ENCODE measurements around the gene CSH1.

DNA sequence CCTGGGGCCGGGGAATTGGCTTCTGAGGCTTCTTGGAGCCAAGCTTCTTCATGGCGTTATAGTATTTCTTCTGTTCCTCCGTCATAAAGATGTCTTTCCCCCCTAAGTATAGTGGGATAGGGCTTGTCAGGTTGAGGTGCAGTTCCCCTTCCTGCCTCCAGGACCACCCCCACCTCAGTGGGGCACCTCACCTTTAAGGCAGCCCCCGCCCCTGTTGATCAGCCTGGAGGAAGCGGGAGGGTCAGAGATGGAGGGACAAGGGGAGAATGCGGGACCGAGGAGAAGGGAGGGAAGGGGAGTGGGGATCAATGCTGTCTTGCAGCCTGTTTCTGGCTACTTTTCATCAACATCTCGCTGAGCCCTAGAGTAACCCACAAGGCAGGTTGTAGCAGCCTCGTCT lies 47.4 kb upstream of the CSH1 start:
- TF ChIP-seq, protein P1, sequence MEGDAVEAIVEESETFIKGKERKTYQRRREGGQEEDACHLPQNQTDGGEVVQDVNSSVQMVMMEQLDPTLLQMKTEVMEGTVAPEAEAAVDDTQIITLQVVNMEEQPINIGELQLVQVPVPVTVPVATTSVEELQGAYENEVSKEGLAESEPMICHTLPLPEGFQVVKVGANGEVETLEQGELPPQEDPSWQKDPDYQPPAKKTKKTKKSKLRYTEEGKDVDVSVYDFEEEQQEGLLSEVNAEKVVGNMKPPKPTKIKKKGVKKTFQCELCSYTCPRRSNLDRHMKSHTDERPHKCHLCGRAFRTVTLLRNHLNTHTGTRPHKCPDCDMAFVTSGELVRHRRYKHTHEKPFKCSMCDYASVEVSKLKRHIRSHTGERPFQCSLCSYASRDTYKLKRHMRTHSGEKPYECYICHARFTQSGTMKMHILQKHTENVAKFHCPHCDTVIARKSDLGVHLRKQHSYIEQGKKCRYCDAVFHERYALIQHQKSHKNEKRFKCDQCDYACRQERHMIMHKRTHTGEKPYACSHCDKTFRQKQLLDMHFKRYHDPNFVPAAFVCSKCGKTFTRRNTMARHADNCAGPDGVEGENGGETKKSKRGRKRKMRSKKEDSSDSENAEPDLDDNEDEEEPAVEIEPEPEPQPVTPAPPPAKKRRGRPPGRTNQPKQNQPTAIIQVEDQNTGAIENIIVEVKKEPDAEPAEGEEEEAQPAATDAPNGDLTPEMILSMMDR (IDR thresholded peaks at IDR 0.05) = no peak
- TF ChIP-seq POLR2A (IDR thresholded peaks at IDR 0.05) = no peak
